GM18498 (cell line): ENCODE results near the gene DCAF15.

ENCODE experiments used
- ATAC-seq: cut with Tn5 transposase; IDR thresholded peaks from one replicate; pipeline ENCODE4 v1.9.1; 2021; ENCODE audit warnings: mild to moderate bottlenecking, moderate library complexity; ENCODE audit not compliant: unreplicated experiment

DCAF15 gene

DNA sequence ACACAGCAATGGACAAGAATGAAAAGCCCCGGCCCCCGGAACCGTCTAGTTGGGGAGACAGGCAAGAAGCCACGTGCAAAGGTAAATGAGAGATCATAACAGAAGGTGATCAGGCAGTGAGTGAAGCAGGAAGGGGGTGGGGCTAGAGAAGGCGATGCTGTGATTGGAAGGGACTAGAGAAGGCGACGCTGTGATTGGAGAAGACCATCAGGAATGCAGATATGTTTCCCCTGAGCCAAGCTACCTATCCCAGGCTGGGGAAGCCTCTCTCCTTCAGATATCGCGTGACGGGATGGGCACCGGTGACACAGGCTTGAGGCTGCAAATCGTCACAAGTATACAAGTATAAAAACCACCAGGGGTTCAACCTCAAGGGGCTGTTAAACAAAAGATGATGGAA is 21.8 kb downstream of the DCAF15 start:
- ATAC-seq, result no peak

GRCh38 chr19:13975870-13976269 is 23.6 kb downstream of the DCAF15 start:
- ATAC-seq, result no peak

DNA sequence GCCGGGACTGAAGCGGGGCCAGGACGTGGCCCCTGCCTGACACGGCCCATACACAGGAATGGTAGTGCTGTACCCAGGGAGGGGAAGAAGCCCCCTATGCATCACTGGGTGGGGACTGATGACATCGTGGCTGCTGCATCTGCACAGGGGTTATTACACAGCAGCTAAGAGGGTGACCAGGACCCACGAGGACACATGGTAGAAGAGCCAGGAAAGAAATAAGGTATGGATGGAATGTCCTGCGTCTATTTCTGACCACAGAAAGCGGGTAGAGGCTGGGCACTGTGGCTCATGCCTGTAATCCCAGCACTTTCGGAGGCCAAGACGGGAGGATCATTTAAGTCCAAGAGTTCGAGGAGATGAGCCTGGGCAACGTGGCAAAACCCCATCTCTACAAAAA is 24.1 kb downstream of the DCAF15 start:
- no peak for ATAC-seq

- ATAC-seq, result no peak
Measured at GRCh38 chr19:13977803-13978202, 25.5 kb downstream of the DCAF15 start.

DNA sequence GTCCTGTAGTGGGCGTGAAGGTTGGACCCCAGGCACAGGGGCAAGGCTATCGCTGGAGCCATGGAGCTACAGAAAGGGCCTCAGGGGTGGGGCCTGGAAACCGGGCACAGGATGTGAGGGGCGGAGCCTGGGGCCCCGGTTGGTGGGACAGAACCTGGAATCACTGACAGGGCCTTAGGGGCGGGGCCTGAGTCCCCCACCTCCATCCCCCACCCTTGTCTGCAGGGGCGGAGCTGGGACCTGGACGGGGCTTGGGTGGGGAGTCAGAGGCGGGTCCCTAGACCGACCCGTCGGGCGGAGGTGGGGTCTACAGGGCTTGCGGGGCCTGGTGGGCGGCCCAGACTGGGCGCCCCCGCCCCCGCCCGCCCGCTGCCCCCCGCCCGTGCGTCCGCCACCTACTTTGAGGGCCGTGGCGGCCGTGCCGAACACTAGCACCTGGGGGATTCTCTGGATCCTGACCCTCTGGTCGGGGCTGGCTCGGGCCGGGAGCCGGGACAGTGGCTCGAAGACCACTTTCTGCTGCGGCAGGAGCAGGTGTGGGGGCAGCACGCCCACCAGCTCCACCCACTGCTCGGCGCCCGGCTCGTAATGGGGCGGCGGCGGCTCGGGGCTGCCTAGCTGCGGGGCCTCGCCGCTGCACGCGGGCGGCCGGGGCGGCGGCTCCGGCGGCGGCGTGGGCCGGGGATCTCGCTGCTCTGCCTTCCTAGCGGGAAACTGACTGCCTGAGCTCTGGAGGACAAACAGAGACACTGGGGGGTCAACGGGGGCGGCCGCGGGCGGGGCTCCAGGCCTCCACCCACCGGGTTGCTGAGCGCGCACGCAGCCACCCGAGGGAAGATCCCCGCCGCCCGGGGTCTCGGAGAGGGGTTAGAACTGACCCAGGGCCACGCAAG is 26.3 kb downstream of the DCAF15 start:
- no peak for ATAC-seq

DNA sequence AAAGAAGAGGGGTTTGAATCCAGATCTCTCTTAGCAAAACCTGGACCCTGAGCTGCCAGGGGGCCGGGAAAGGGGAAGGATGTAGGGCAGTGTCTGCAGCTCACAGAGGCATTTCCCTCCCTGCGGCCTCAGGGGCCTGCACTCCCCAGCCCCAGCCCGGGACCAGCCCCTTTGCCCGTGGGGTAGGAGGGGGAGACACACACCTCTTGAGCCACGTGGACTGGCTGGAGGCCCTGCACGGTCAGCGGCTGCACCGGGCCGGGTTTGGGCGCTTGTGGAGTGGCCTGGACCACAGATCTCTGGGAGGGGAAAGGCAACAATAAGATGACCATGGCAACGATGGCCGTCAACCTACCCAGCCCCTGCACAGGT is 26.9 kb downstream of the DCAF15 start:
- no peak for ATAC-seq

- no peak for ATAC-seq
Measured at GRCh38 chr19:13979686-13980085, 27.4 kb downstream of the DCAF15 start.

GRCh38 chr19:13980340-13980739 is 28.0 kb downstream of the DCAF15 start:
- no peak for ATAC-seq

GRCh38 chr19:13981021-13981420 is 28.7 kb downstream of the DCAF15 start:
- no peak for ATAC-seq

- no peak for ATAC-seq
Measured at GRCh38 chr19:13981467-13981866, 29.2 kb downstream of the DCAF15 start.

- ATAC-seq, result no peak
Measured at GRCh38 chr19:13981988-13982501, 29.7 kb downstream of the DCAF15 start.

GRCh38 chr19:13982773-13983172 is 30.5 kb downstream of the DCAF15 start:
- ATAC-seq, result no peak

- no peak for ATAC-seq
Measured at GRCh38 chr19:13983213-13983889, 31.0 kb downstream of the DCAF15 start.

- no peak for ATAC-seq
Measured at GRCh38 chr19:13984186-13984585, 31.9 kb downstream of the DCAF15 start.

DNA sequence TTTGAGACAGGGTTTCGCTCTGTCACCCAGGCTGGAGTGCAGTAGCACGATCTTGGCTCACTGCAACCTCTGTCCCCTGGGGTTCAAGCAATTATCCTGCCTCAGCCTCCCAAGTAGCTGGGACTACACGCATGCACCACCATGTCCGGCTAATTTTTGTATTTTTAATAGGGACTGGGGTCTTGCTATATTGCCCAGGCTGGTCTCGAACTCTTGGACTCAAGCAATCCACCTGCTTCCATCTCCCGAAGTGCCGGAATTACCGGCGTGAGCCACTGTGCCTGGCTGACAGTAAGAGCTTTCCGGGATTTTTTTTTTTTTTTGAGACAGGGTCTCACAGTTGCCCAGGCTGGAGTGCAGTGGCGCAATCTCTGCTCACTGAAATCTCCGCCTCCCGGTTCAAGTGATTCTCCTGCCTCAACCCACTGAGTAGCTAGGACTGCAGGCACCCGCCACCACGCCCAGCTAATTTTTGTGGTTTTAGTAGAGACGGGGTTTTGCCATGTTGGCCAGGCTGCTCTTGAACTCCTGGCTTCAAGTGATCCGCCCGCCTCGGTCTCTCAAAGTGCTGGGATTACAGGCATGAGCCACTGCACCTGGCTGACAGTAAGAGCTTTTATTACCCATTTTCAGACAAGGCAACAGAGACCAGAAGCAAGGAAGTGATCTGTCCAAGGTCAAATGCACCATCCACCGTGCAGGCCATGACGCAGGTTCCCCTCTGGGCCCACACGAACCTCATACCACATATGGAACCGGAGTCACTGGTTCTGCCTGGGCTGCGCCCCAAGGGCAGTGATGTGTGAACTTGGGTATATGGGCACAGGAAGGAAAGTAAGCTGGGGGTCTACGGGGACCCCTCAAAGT is 32.8 kb downstream of the DCAF15 start:
- no peak for ATAC-seq

DNA sequence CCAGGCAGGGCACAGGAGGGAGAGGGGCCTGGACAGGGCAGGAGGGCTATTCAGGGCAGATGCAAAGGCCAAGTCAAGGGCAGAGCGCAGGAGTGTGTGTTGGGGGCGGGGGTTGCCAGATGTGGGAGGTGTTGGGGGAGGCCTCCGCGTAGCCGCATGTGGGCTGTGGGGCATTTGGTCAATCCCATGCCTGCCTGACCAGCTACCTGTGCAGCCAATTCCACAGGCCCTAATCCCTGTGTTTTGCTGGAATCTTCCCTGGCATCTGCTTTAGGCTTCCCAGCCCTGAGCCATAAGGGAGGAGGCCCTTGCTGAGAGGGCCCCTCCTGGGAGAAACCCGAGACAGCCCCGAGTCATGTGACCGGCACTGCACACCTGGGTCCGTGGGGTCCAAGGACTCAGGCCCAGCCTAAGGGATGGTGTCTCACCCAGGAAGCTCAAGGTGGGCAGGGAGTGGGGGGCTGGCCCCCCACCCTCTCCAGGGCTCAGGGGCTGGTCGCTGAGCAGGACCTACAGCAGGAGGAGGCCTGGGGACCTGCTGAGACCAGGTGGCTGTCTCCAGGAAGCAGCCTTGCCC is 33.5 kb downstream of the DCAF15 start:
- ATAC-seq, result peak; percentile 20

DNA sequence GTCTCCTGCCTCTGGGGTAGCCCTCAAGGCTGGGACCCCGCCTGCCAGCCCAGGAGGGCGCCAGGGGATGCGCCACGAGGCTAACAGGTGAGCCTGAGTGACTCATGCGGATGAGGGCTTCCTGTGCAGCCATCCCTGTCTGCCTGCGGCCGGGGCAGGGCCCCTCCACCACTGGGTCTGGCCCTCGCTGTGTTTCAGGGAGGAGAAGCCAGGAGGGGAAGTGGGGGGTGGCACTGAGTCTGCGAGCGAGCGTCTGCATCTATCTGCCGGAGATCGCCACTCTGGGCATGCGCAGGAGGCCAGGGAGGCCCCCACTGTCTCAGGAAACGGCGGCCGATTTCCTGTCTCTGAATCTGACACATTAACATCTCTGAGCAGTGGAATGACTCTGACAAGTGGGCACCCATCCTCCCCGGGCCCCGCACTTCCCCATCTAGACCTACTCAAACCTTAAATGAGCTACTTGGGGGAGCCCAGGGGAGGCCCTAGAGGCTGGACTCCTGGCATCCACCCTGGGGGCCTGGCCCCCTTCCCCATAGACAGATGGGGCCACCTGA is 34.1 kb downstream of the DCAF15 start:
- peak; percentile 81 for ATAC-seq

- no peak for ATAC-seq
Measured at GRCh38 chr19:13987101-13987890, 35.0 kb downstream of the DCAF15 start.

DNA sequence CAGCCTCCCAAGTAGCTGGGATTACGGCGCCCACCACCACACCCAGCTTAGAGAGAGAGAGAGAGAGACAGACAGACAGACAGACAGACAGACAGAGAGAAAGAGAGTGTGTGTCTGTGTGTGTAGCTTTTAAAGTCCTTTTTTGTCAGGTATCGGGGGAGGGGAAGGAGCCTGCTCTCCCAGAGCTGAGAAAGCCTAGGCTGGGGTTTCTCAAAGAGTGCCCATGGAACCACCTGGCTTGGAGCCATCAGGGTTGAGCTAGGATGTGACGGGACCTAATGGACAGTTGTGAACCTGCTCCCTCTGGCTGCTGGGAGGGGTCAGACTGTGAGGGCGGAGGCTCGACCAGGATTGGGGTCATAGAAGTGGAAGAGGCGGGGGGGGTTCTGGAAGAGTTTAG is 37.2 kb downstream of the DCAF15 start:
- no peak for ATAC-seq

DNA sequence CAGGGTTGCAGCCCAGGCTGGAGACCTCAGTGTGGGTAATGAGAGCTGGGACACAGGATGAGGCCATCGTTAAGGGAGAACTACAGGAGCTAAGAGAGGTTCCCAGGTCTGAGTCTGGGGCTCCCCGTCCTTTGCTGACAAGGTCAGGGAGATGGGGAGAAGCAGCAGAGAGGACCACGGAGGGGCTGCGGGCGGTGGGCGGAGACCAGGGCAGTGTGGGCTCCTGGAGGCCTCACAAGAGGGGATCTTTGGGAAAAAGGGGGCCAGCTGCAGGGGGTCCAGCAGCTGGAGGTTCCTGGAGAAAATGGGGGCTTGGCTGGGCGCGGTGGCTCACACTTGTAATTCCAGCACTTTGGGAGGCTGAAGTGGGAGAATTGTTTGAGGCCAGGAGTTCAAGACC is 37.8 kb downstream of the DCAF15 start:
- ATAC-seq, result no peak
